ENCODE measurements around the gene MRC1. TPM values are rescaled to one million over a fixed set of nuclear protein-coding genes. Genes with fewer than 3 reads are reported as not detected.

The MRC1 gene
- polyA plus RNA-seq, 2 of the 4 experiments (the other 2 are of a cell fraction), result not detected

GRCh38 chr10:17835688-17836087, 26.5 kb downstream of the MRC1 start:
- Histone ChIP-seq H3K4me1 (peaks cover 19% of the 10 kb centered on the region), H3K4me3 (no peak overlapping the region), H3K4me2 (peak overlapping the region; percentile 67), H3K27ac (peak overlapping the region; percentile 68 to 86; a peak in 5 of 6 replicates), H3K9me3 (no peaks in the 10 kb centered on the region)
- ChIA-PET CTCF (interaction anchor here (0.5 to 4.9 kb wide), 5 partner anchors 12 to 381 kb away, joined by 3 to 33 read pairs (median 3); no protein-coding TSS in a partner anchor), POLR2A (interaction anchor here (1.0 kb wide), 1 partner anchor 78 kb away, joined by 5 read pairs; no protein-coding TSS in a partner anchor)
- TF ChIP-seq MAX (IDR thresholded peaks at IDR 0.05), result no peak
- peak; percentile 77 for TF ChIP-seq FOSL2 (IDR thresholded peaks at IDR 0.05)
- TF ChIP-seq FOSL2 (CRISPR knock-in tag; IDR thresholded peaks at IDR 0.05), result peak; percentile 86
- no peak for TF ChIP-seq HOXB13 (CRISPR knock-in tag; IDR thresholded peaks at IDR 0.05; ENCODE audit: low read depth)
- no peak for TF ChIP-seq RFX5 (IDR thresholded peaks at IDR 0.05)
- peak; percentile 77 for TF ChIP-seq JUNB (IDR thresholded peaks at IDR 0.05)
- TF ChIP-seq ZSCAN20 (CRISPR knock-in tag; IDR thresholded peaks at IDR 0.05), result no peak
- peak in 1 of 2 experiments; percentile 17; a peak in 1 of 5 replicates for TF ChIP-seq RAD21 (conservative IDR thresholded peaks at IDR 0.05 in 1 of 2, IDR thresholded peaks at IDR 0.05 in 1 of 2)
- TF ChIP-seq GATA3 (IDR thresholded peaks at IDR 0.05; ENCODE audit: borderline replicate concordance), result peak; percentile 60; the same call in 1 of the 2 replicates
- no peak for TF ChIP-seq PHF8 (IDR thresholded peaks at IDR 0.05; ENCODE audit: borderline replicate concordance, low read depth)
- TF ChIP-seq MAZ (IDR thresholded peaks at IDR 0.05; ENCODE audit: borderline replicate concordance, low read depth, low read length), result no peak
- TF ChIP-seq JUN (IDR thresholded peaks at IDR 0.05), result 0 out of 5 replicates have a peak, but pooled peaks of 1 of the 2 experiments have one; percentile 25
- TF ChIP-seq, protein P1, sequence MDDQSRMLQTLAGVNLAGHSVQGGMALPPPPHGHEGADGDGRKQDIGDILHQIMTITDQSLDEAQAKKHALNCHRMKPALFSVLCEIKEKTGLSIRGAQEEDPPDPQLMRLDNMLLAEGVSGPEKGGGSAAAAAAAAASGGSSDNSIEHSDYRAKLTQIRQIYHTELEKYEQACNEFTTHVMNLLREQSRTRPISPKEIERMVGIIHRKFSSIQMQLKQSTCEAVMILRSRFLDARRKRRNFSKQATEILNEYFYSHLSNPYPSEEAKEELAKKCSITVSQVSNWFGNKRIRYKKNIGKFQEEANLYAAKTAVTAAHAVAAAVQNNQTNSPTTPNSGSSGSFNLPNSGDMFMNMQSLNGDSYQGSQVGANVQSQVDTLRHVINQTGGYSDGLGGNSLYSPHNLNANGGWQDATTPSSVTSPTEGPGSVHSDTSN (IDR thresholded peaks at IDR 0.05), result 0 out of 2 replicates have a peak, but pooled peaks have one; percentile 29
- FAIRE-seq (peak; percentile 51), DNase-seq (ENCODE audit: low read depth in 1 of 2, low spot score in 1 of 2) (peak; percentile 78 to 85), ATAC-seq (peak; percentile 92 to 98)
- 0% methylated on average over 1 of the region's 1 CpG for WGBS (ENCODE audit: missing lambda C conversion rate)

GRCh38 chr10:17836942-17837341, 27.8 kb downstream of the MRC1 start:
- Histone ChIP-seq H3K9me3 (no peaks in the 10 kb centered on the region), H3K27ac (peak overlapping the region; percentile 68 to 86), H3K4me1 (peaks cover 19% of the 10 kb centered on the region), H3K4me3 (peak overlapping the region; percentile 22), H3K4me2 (peak overlapping the region; percentile 67)
- ChIA-PET POLR2A (no interaction called here), CTCF (interaction anchor here (1.5 to 4.9 kb wide), 2 partner anchors 10 to 380 kb away, joined by 3 to 33 read pairs; no protein-coding TSS in a partner anchor)
- ATAC-seq, result peak; percentile 54 to 85; a peak in 3 of 6 replicates
- DNase-seq (ENCODE audit: low read depth in 1 of 2, low spot score in 1 of 2), result peak; percentile 25 to 64
- TF ChIP-seq TFCP2L1 (CRISPR knock-in tag; IDR thresholded peaks at IDR 0.05) (no peak), FOSL2 (IDR thresholded peaks at IDR 0.05) (no peak), FOSL2 (CRISPR knock-in tag; IDR thresholded peaks at IDR 0.05) (no peak), PHF8 (IDR thresholded peaks at IDR 0.05; ENCODE audit: borderline replicate concordance, low read depth) (no peak), RCOR1 (IDR thresholded peaks at IDR 0.05; ENCODE audit: low read depth, low read length) (no peak), RAD21 (conservative IDR thresholded peaks at IDR 0.05 in 1 of 2, IDR thresholded peaks at IDR 0.05 in 1 of 2) (no peak), HMGXB4 (CRISPR knock-in tag; IDR thresholded peaks at IDR 0.05; ENCODE audit: borderline replicate concordance) (no peak), BCL3 (IDR thresholded peaks at IDR 0.05) (0 out of 3 replicates have a peak, but pooled peaks have one; percentile 28), CHD2 (IDR thresholded peaks at IDR 0.05; ENCODE audit: low read length, partially characterized antibody) (no peak), JUNB (IDR thresholded peaks at IDR 0.05) (no peak), MYC (IDR thresholded peaks at IDR 0.05; ENCODE audit: borderline replicate concordance, low read length) (no peak), MAFK (IDR thresholded peaks at IDR 0.05; ENCODE audit: partially characterized antibody) (peak; percentile 16), SMC3 (IDR thresholded peaks at IDR 0.05) (no peak), CTCF (IDR thresholded peaks at IDR 0.05) (no peak)
- TF ChIP-seq, protein P2, sequence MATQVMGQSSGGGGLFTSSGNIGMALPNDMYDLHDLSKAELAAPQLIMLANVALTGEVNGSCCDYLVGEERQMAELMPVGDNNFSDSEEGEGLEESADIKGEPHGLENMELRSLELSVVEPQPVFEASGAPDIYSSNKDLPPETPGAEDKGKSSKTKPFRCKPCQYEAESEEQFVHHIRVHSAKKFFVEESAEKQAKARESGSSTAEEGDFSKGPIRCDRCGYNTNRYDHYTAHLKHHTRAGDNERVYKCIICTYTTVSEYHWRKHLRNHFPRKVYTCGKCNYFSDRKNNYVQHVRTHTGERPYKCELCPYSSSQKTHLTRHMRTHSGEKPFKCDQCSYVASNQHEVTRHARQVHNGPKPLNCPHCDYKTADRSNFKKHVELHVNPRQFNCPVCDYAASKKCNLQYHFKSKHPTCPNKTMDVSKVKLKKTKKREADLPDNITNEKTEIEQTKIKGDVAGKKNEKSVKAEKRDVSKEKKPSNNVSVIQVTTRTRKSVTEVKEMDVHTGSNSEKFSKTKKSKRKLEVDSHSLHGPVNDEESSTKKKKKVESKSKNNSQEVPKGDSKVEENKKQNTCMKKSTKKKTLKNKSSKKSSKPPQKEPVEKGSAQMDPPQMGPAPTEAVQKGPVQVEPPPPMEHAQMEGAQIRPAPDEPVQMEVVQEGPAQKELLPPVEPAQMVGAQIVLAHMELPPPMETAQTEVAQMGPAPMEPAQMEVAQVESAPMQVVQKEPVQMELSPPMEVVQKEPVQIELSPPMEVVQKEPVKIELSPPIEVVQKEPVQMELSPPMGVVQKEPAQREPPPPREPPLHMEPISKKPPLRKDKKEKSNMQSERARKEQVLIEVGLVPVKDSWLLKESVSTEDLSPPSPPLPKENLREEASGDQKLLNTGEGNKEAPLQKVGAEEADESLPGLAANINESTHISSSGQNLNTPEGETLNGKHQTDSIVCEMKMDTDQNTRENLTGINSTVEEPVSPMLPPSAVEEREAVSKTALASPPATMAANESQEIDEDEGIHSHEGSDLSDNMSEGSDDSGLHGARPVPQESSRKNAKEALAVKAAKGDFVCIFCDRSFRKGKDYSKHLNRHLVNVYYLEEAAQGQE (IDR thresholded peaks at IDR 0.05), result no peak
- 12% methylated on average over 8 of the region's 8 CpGs for WGBS (ENCODE audit: missing lambda C conversion rate)
- FAIRE-seq, result peak; percentile 39
